Measurements from ENCODE around the gene CPB2. TPM values are rescaled to one million over a fixed set of nuclear protein-coding genes. Genes with fewer than 3 reads are reported as not detected.

CPB2 gene
- total RNA-seq, 1 donor from 2014 or later: not detected

GRCh38 chr13:46134494-46134893 is 29.7 kb upstream of the CPB2 start:
- DNase-seq (ENCODE audit: low spot score): no peak
- no peak for TF ChIP-seq CTCF (IDR thresholded peaks at IDR 0.05; ENCODE audit: unreplicated experiment)
- Mint-ChIP-seq H3K9me3 (ENCODE audit: unreplicated experiment) (no peaks in the 10 kb centered on the region), H3K4me3 (ENCODE audit: unreplicated experiment) (no peak overlapping the region), H3K36me3 (ENCODE audit: low read depth, unreplicated experiment) (no peaks in the 10 kb centered on the region), H3K27ac (ENCODE audit: unreplicated experiment) (no peak overlapping the region), H3K4me1 (ENCODE audit: unreplicated experiment) (peaks cover 10% of the 10 kb centered on the region), H3K27me3 (ENCODE audit: unreplicated experiment) (peaks cover 3% of the 10 kb centered on the region)

GRCh38 chr13:46132109-46132508 is 27.3 kb upstream of the CPB2 start:
- peaks cover 10% of the 10 kb centered on the region for H3K4me1 Mint-ChIP-seq (ENCODE audit: unreplicated experiment)
- peaks cover 3% of the 10 kb centered on the region for H3K27me3 Mint-ChIP-seq (ENCODE audit: unreplicated experiment)
- H3K9me3 Mint-ChIP-seq (ENCODE audit: unreplicated experiment): no peaks in the 10 kb centered on the region
- H3K36me3 Mint-ChIP-seq (ENCODE audit: low read depth, unreplicated experiment): no peaks in the 10 kb centered on the region
- no peak for DNase-seq (ENCODE audit: low spot score)
- no peak for TF ChIP-seq CTCF (IDR thresholded peaks at IDR 0.05; ENCODE audit: unreplicated experiment)
- no peak overlapping the region for H3K27ac Mint-ChIP-seq (ENCODE audit: unreplicated experiment)
- H3K4me3 Mint-ChIP-seq (ENCODE audit: unreplicated experiment): no peak overlapping the region

- H3K4me1 Mint-ChIP-seq (ENCODE audit: unreplicated experiment): peaks cover 10% of the 10 kb centered on the region
- no peaks in the 10 kb centered on the region for H3K36me3 Mint-ChIP-seq (ENCODE audit: low read depth, unreplicated experiment)
- no peak overlapping the region for H3K4me3 Mint-ChIP-seq (ENCODE audit: unreplicated experiment)
- TF ChIP-seq CTCF (IDR thresholded peaks at IDR 0.05; ENCODE audit: unreplicated experiment): no peak
- H3K9me3 Mint-ChIP-seq (ENCODE audit: unreplicated experiment): no peaks in the 10 kb centered on the region
- DNase-seq (ENCODE audit: low spot score): no peak
- no peak overlapping the region for H3K27ac Mint-ChIP-seq (ENCODE audit: unreplicated experiment)
- H3K27me3 Mint-ChIP-seq (ENCODE audit: unreplicated experiment): peaks cover 3% of the 10 kb centered on the region
Measured at GRCh38 chr13:46131705-46132104, 26.9 kb upstream of the CPB2 start.

- no peak for TF ChIP-seq CTCF (IDR thresholded peaks at IDR 0.05; ENCODE audit: unreplicated experiment)
Measured at GRCh38 chr13:46129955-46130618, 25.3 kb upstream of the CPB2 start.

GRCh38 chr13:46129124-46129523 is 24.3 kb upstream of the CPB2 start:
- Mint-ChIP-seq H3K9me3 (ENCODE audit: unreplicated experiment) (no peaks in the 10 kb centered on the region), H3K4me1 (ENCODE audit: unreplicated experiment) (peaks cover 6% of the 10 kb centered on the region), H3K27ac (ENCODE audit: unreplicated experiment) (no peak overlapping the region), H3K27me3 (ENCODE audit: unreplicated experiment) (no peaks in the 10 kb centered on the region), H3K4me3 (ENCODE audit: unreplicated experiment) (no peak overlapping the region), H3K36me3 (ENCODE audit: low read depth, unreplicated experiment) (no peaks in the 10 kb centered on the region)
- no peak for DNase-seq (ENCODE audit: low spot score)
- no peak for TF ChIP-seq CTCF (IDR thresholded peaks at IDR 0.05; ENCODE audit: unreplicated experiment)

More at GRCh38 chr13:46129955-46130618, 25.3 kb upstream of the CPB2 start:
- Mint-ChIP-seq H3K4me1 (ENCODE audit: unreplicated experiment) (peaks cover 6% of the 10 kb centered on the region), H3K27me3 (ENCODE audit: unreplicated experiment) (no peaks in the 10 kb centered on the region), H3K9me3 (ENCODE audit: unreplicated experiment) (no peaks in the 10 kb centered on the region), H3K4me3 (ENCODE audit: unreplicated experiment) (no peak overlapping the region), H3K36me3 (ENCODE audit: low read depth, unreplicated experiment) (no peaks in the 10 kb centered on the region), H3K27ac (ENCODE audit: unreplicated experiment) (no peak overlapping the region)
- DNase-seq (ENCODE audit: low spot score): no peak
